ENCODE measurements around the gene CADPS.
"Not testable (repeated sequence)": the region's sequence is repeated elsewhere in the genome, so short reads cannot be mapped to it uniquely, and the experiment has no call there.

Gene CADPS

GRCh38 chr3:62592408-62592807 is 282.8 kb downstream of the CADPS start:
- no peak for DNase-seq (ENCODE audit: low read depth)

- no peak for DNase-seq (ENCODE audit: low read depth)
Measured at GRCh38 chr3:62589078-62589477, 286.1 kb downstream of the CADPS start.

GRCh38 chr3:62587579-62588031 is 287.6 kb downstream of the CADPS start:
- DNase-seq (ENCODE audit: low read depth), result no peak

- DNase-seq (ENCODE audit: low read depth), result no peak
Measured at GRCh38 chr3:62587169-62587568, 288.0 kb downstream of the CADPS start.

- DNase-seq (ENCODE audit: low read depth), result no peak
Measured at GRCh38 chr3:62586356-62586755, 288.9 kb downstream of the CADPS start.

- no peak for DNase-seq (ENCODE audit: low read depth)
Measured at GRCh38 chr3:62585861-62586260, 289.4 kb downstream of the CADPS start.

- no peak for DNase-seq (ENCODE audit: low read depth)
Measured at GRCh38 chr3:62584636-62585035, 290.6 kb downstream of the CADPS start.

GRCh38 chr3:62582495-62583172 is 292.6 kb downstream of the CADPS start:
- DNase-seq (ENCODE audit: low read depth), result no peak

- not testable (repeated sequence) for DNase-seq (ENCODE audit: low read depth)
Measured at GRCh38 chr3:62580485-62580884, 294.7 kb downstream of the CADPS start.

- DNase-seq (ENCODE audit: low read depth), result no peak
Measured at GRCh38 chr3:62577153-62577552, 298.1 kb downstream of the CADPS start.

GRCh38 chr3:62574266-62574898 is 300.8 kb downstream of the CADPS start:
- no peak for DNase-seq (ENCODE audit: low read depth)

- DNase-seq (ENCODE audit: low read depth), result no peak
Measured at GRCh38 chr3:62571916-62572315, 303.3 kb downstream of the CADPS start.

- no peak for DNase-seq (ENCODE audit: low read depth)
Measured at GRCh38 chr3:62570888-62571287, 304.3 kb downstream of the CADPS start.

- no peak for DNase-seq (ENCODE audit: low read depth)
Measured at GRCh38 chr3:62569609-62570008, 305.6 kb downstream of the CADPS start.

GRCh38 chr3:62567097-62568021 is 307.9 kb downstream of the CADPS start:
- no peak for DNase-seq (ENCODE audit: low read depth)

GRCh38 chr3:62566022-62566557 is 309.1 kb downstream of the CADPS start:
- DNase-seq (ENCODE audit: low read depth), result no peak

GRCh38 chr3:62562596-62562995 is 312.6 kb downstream of the CADPS start:
- DNase-seq (ENCODE audit: low read depth), result no peak

- DNase-seq (ENCODE audit: low read depth), result no peak
Measured at GRCh38 chr3:62562017-62562416, 313.2 kb downstream of the CADPS start.

GRCh38 chr3:62559831-62560445 is 315.3 kb downstream of the CADPS start:
- DNase-seq (ENCODE audit: low read depth), result no peak

- DNase-seq (ENCODE audit: low read depth), result no peak
Measured at GRCh38 chr3:62558549-62559112, 316.6 kb downstream of the CADPS start.

- no peak for DNase-seq (ENCODE audit: low read depth)
Measured at GRCh38 chr3:62557983-62558382, 317.2 kb downstream of the CADPS start.

- DNase-seq (ENCODE audit: low read depth), result no peak
Measured at GRCh38 chr3:62557450-62557849, 317.8 kb downstream of the CADPS start.

Data from activated T-helper 9 cell treated with anti-CD3 and anti-CD28 coated beads, Interleukin-2, amount 50 U/mL, for 16 hours (primary cell).